NCI-H2227 treated with DMSO at 0.1 percent for 48 hours (cell line): ENCODE results near the gene MED9.

Experiments
- DNase-seq: peaks from one replicate; lab custom pipeline; 2025; lab: John Stamatoyannopoulos, UW

The MED9 gene

GRCh38 chr17:17504341-17505140 lies 27.7 kb downstream of the MED9 start:
- DNase-seq = no peak

GRCh38 chr17:17505151-17505550 lies 28.4 kb downstream of the MED9 start:
- DNase-seq = no peak

- DNase-seq = no peak
Measured at GRCh38 chr17:17505610-17506171, 28.9 kb downstream of the MED9 start.

- DNase-seq = no peak
Measured at GRCh38 chr17:17506181-17506741, 29.5 kb downstream of the MED9 start.

DNA sequence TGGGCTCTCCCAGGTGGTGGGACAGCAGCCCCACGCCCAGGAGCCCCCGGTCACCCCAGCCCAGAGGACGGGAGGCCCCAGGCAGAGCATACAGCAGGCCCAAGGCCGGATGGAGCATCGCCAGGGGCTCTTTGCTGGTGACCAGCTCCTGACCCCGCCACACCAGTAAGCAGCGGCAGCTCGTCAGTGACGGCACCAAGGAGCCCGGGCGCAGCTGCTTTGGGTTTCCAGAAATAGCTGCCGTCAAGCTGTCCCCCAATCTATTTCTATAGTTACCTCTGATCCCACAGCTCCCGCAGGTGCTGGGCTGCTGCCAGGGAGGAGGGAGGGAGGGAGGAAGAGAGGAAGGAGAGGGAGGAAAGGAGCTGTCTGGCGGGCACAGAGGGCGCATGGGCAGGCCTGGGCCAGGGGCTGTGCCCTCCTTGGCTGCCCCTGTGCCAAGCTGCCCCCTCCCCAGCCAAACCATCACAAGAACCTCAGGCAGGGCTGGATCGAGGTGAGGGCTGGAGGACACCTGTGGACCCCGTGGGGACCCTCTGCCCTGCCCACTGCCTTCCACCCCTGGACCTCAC lies 30.2 kb downstream of the MED9 start:
- no peak for DNase-seq

GRCh38 chr17:17507465-17508011 lies 30.7 kb downstream of the MED9 start:
- no peak for DNase-seq

DNA sequence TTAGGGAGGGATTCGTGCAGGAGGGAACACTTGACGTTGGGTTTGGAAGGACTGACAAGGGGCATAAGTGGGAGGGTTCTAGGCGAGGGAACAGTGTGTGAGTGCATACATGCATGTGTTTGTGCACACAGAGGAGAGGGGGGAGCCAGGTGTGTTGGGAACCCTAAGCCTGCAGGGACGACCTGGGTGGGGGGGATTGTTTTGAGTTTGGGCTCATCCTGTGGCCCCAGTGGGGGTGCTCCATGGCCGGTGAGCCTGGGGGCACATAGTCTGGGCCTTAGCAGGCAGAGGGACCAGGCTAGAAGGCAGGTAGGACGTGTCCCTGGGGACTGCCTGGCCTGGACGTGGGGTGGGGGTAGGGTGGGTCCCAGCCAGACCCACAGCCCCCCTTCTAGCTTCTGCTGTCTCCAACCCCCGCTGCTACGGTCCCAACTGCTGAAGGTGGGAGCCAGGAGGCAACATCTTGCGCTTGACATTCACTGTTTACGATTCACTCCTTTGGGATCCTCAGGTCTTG lies 31.3 kb downstream of the MED9 start:
- no peak for DNase-seq

DNA sequence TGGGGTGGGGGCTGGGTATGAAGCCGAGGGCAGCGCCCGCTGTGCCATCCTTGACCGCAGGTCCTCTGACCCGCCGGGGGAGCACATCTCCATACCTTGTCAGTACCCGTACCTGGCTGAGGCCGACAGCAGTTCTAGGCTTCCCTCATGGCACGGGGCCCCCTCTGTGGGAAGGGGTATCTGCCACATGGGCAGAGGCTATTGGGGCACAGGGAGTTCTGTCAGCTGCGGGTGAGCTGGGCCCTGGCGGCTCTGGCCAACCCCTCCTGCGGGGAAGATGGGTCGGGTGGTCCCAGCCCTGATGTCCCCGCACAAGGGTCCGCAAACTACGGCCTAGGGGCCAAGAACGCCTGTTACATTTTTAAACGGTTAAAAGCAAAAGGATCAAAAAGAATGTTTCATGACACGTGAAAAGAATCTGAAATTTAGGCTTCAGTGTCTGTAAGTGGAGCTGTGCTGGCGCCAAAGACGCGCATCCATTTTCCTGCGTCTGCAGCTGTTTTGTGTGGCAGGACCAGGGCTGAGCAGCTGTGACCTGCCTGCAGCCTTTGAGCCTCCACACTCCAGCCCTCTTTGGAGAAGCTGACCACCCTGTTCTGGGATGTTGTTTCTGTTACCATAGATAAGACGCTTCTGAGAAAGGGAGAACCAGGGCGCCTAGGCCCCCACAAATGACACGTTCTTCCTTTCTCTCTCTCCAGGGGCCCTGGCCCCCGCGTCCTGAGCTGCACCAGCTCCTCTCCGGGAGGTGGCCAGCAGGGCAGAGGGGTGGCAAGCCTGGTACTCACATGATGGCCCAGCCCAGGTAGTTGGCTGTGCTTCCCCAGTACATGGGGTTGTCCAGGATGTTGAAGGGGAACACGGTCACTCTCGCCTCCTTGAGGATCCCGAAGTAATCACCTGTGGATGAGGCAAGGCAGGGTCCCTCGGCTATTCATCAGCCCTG lies 32.1 kb downstream of the MED9 start:
- DNase-seq = no peak

- DNase-seq = no peak
Measured at GRCh38 chr17:17509601-17510425, 33.0 kb downstream of the MED9 start.

DNA sequence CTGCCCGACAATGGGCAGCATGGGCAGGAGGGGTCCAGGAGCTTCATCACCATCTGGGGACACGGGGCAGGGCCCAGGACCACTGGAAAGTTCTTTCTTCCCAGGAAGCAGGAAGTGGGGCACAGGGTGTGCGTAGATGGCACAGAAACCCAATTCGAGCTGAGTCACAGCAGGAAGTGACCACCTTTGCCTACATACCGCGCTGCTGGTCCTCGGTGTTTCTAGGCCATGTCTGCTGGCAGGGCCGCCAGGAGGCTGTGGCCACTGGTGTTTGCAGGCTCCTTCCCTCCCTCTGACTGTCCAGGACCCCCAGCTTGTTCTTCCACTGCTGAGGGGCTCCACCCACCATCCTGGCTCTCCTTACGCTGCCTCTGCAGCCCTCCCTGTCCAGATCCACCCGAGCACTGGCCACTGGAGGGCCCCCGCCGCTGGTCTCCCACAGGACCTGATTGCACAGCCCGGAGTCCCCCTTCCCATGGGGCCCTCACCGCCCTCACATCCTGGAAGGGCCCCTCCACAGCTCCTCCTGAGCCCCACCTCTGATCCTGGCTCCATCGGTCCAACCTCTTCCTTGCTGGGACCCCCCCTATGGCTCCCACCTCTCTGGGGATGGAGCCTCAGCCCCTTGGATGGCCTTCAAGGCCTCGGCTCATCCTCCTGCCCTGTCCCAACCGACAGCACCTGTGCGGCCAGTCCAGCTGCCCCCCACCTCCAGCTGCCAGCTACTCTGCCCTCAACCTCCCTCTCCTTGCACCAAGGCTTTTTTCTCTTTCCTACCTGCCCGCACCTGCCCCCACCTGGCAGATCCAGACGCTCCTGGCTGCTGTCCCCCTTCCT lies 33.9 kb downstream of the MED9 start:
- no peak for DNase-seq

- DNase-seq = no peak
Measured at GRCh38 chr17:17511293-17511741, 34.5 kb downstream of the MED9 start.

DNA sequence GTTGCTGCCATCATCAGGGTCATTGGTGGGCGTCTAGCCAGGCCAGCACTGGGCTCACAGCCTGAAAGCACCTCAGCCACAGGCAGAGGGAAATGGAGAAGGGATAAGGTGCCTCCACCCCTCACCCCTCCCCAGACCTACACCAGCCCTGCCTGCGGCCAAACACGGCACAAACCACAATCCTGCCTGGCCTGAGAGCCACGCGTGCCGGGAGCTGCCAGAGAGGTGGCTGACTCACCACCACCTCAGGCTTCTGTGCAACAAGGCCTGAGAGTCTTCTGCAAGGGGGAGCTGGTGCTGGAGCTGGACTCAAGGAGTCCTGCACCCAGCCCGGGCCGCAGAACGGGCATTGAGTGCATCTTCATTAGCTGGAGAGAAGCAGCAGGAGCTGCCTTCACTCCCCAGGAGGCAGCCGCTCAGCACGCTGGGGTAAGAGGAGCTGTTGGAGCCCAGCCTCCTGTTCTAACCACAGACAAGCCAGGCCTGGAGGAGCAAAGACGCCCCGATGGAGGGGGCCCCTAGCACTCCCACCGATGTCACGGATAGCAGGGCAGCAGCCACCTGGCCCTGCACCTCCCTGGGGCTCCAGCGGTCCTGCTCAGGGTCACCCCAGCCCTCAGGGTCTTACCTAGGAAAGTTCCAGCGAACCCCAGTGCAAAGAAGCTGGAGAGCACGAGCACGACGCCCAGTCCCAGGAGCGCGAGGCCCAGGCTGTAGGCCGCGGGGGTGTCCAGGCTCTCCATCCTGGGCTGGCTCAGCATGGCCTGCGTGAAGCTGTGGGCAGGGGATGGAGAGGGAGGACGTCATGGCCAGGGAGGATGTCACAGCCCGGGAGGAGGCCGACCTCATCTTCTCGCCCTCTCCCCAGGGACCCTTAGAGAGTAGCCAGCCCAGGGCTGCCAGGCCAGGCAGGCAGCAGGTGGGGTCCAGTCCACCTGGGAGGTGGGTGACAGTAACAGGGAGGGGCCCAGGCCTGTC lies 35.4 kb downstream of the MED9 start:
- DNase-seq = no peak

- DNase-seq = no peak
Measured at GRCh38 chr17:17512866-17513265, 36.1 kb downstream of the MED9 start.

- no peak for DNase-seq
Measured at GRCh38 chr17:17513626-17514025, 36.8 kb downstream of the MED9 start.

- no peak for DNase-seq
Measured at GRCh38 chr17:17514361-17514992, 37.7 kb downstream of the MED9 start.

- DNase-seq = no peak
Measured at GRCh38 chr17:17514993-17515933, 38.5 kb downstream of the MED9 start.
